ES-I3 (cell line): Measurements from ENCODE around the gene NUP50.

Source experiments
- H3K36me3 ChIP-seq: 2 replicates; pipeline ENCODE4 v1.6.1; 2013; ENCODE audit warnings: mild to moderate bottlenecking, low read length, control low read depth, moderate library complexity; ENCODE audit not compliant: insufficient read depth
- H3K4me1 ChIP-seq: 2 replicates; pipeline ENCODE4 v1.6.1; 2013; ENCODE audit warnings: mild to moderate bottlenecking, control low read depth, low read length; ENCODE audit not compliant: insufficient read depth
- H3K9ac ChIP-seq: 2 replicates; pipeline ENCODE4 v1.6.1; 2013; ENCODE audit warnings: low read depth, mild to moderate bottlenecking, low read length, moderate library complexity
- H3K9me3 ChIP-seq: 2 replicates; pipeline ENCODE4 v1.6.1; 2013; ENCODE audit warnings: mild to moderate bottlenecking, low read length, moderate library complexity; ENCODE audit not compliant: control insufficient read depth, insufficient read depth

Gene NUP50

GRCh38 chr22:45195616-45196015 lies 31.9 kb downstream of the NUP50 start:
- H3K9ac ChIP-seq = no peak overlapping the region
- no peaks in the 10 kb centered on the region for H3K9me3 ChIP-seq
- peaks cover 8% of the 10 kb centered on the region for H3K36me3 ChIP-seq
- H3K4me1 ChIP-seq = peaks cover 22% of the 10 kb centered on the region

GRCh38 chr22:45196308-45196707 lies 32.6 kb downstream of the NUP50 start:
- H3K9ac ChIP-seq = no peak overlapping the region
- H3K9me3 ChIP-seq = no peaks in the 10 kb centered on the region
- H3K4me1 ChIP-seq = peaks cover 24% of the 10 kb centered on the region
- peaks cover 8% of the 10 kb centered on the region for H3K36me3 ChIP-seq

GRCh38 chr22:45196926-45197605 lies 33.3 kb downstream of the NUP50 start:
- Histone ChIP-seq H3K9me3 (no peaks in the 10 kb centered on the region), H3K9ac (no peak overlapping the region), H3K4me1 (peaks cover 25% of the 10 kb centered on the region), H3K36me3 (peaks cover 8% of the 10 kb centered on the region)

- no peaks in the 10 kb centered on the region for H3K9me3 ChIP-seq
- H3K36me3 ChIP-seq = peaks cover 12% of the 10 kb centered on the region
- H3K4me1 ChIP-seq = peaks cover 18% of the 10 kb centered on the region
- H3K9ac ChIP-seq = no peak overlapping the region
Measured at GRCh38 chr22:45197606-45198462, 34.1 kb downstream of the NUP50 start.

GRCh38 chr22:45198463-45198795 lies 34.7 kb downstream of the NUP50 start:
- Histone ChIP-seq H3K9me3 (no peaks in the 10 kb centered on the region), H3K4me1 (peaks cover 12% of the 10 kb centered on the region; the same call in 1 of the 2 replicates), H3K36me3 (peaks cover 13% of the 10 kb centered on the region), H3K9ac (no peak overlapping the region)

- Histone ChIP-seq H3K9ac (no peak overlapping the region), H3K36me3 (peaks cover 13% of the 10 kb centered on the region), H3K9me3 (no peaks in the 10 kb centered on the region), H3K4me1 (peaks cover 9% of the 10 kb centered on the region; the same call in 1 of the 2 replicates)
Measured at GRCh38 chr22:45199723-45200122, 36.0 kb downstream of the NUP50 start.

GRCh38 chr22:45200230-45200629 lies 36.5 kb downstream of the NUP50 start:
- H3K9me3 ChIP-seq = no peaks in the 10 kb centered on the region
- H3K36me3 ChIP-seq = peaks cover 13% of the 10 kb centered on the region
- peaks cover 9% of the 10 kb centered on the region; the same call in 1 of the 2 replicates for H3K4me1 ChIP-seq

GRCh38 chr22:45200860-45201511 lies 37.3 kb downstream of the NUP50 start:
- peaks cover 8% of the 10 kb centered on the region for H3K36me3 ChIP-seq

More at GRCh38 chr22:45200230-45200629, 36.5 kb downstream of the NUP50 start:
- H3K9ac ChIP-seq = no peak overlapping the region

GRCh38 chr22:45201678-45202332 lies 38.1 kb downstream of the NUP50 start:
- Histone ChIP-seq H3K9me3 (no peaks in the 10 kb centered on the region), H3K4me1 (peaks cover 9% of the 10 kb centered on the region; the same call in 1 of the 2 replicates), H3K9ac (no peak overlapping the region), H3K36me3 (peaks cover 8% of the 10 kb centered on the region)

More at GRCh38 chr22:45200860-45201511, 37.3 kb downstream of the NUP50 start:
- H3K9ac ChIP-seq = no peak overlapping the region
- H3K9me3 ChIP-seq = no peaks in the 10 kb centered on the region
- H3K4me1 ChIP-seq = peaks cover 9% of the 10 kb centered on the region; the same call in 1 of the 2 replicates

- Histone ChIP-seq H3K9me3 (no peaks in the 10 kb centered on the region), H3K9ac (no peak overlapping the region), H3K4me1 (peaks cover 9% of the 10 kb centered on the region; the same call in 1 of the 2 replicates), H3K36me3 (peaks cover 8% of the 10 kb centered on the region)
Measured at GRCh38 chr22:45202333-45203149, 38.8 kb downstream of the NUP50 start.

GRCh38 chr22:45203150-45203951 lies 39.6 kb downstream of the NUP50 start:
- H3K36me3 ChIP-seq = peaks cover 8% of the 10 kb centered on the region
- H3K4me1 ChIP-seq = peaks cover 9% of the 10 kb centered on the region; the same call in 1 of the 2 replicates
- H3K9ac ChIP-seq = no peak overlapping the region
- H3K9me3 ChIP-seq = no peaks in the 10 kb centered on the region

- Histone ChIP-seq H3K4me1 (peaks cover 4% of the 10 kb centered on the region; the same call in 1 of the 2 replicates), H3K9me3 (no peaks in the 10 kb centered on the region), H3K9ac (no peak overlapping the region), H3K36me3 (peaks cover 8% of the 10 kb centered on the region)
Measured at GRCh38 chr22:45204241-45204640, 40.5 kb downstream of the NUP50 start.

- peaks cover 8% of the 10 kb centered on the region for H3K36me3 ChIP-seq
- H3K9me3 ChIP-seq = no peaks in the 10 kb centered on the region
- H3K4me1 ChIP-seq = 0 out of 2 replicates have a peak, but pooled peaks cover 4% of the 10 kb centered on the region
- H3K9ac ChIP-seq = no peak overlapping the region
Measured at GRCh38 chr22:45204819-45205218, 41.1 kb downstream of the NUP50 start.
